ENCODE measurements around the gene ZNF367.
A peak's percentile ranks its signal among the peaks of the same experiment; 100 is the strongest.

Gene ZNF367

DNA sequence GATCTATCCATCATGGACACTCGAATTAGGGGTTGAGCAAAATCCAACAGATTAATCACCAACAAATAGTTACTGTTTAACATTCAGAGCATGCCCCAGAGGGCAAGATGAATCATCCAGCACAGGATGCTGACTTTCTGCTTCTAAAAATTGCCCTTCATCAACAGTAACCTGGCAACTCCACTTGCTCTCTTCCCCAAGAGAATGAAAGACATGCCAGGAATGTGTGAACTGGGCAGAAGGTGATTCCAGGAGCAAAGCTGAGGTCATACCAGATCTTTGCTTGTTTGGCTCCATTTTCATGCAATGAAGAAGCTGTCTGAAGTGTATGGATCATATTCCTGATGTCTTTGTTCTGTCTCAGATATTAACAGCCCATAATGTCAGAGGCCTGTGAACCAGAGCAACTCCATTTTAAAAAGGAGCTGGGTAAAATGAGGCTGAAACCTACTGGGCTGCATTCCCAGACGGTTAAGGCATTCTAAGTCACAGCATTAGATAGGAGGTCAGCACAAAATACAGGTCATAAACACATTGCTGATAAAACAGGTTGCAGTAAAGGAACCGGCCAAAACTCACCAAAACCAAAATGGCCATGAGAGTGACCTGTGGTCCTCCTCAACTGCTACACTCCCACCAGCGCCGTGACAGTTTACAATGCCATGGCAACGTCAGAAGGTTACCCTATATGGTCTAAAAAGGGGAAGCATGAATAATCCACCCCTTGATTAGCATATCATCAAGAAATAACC, 2.5 kb upstream of the ZNF367 start:
- Histone ChIP-seq H3K27ac (peak overlapping the region; percentile 91), H2AFZ (peak overlapping the region; percentile 38)
- TF ChIP-seq, protein P1, sequence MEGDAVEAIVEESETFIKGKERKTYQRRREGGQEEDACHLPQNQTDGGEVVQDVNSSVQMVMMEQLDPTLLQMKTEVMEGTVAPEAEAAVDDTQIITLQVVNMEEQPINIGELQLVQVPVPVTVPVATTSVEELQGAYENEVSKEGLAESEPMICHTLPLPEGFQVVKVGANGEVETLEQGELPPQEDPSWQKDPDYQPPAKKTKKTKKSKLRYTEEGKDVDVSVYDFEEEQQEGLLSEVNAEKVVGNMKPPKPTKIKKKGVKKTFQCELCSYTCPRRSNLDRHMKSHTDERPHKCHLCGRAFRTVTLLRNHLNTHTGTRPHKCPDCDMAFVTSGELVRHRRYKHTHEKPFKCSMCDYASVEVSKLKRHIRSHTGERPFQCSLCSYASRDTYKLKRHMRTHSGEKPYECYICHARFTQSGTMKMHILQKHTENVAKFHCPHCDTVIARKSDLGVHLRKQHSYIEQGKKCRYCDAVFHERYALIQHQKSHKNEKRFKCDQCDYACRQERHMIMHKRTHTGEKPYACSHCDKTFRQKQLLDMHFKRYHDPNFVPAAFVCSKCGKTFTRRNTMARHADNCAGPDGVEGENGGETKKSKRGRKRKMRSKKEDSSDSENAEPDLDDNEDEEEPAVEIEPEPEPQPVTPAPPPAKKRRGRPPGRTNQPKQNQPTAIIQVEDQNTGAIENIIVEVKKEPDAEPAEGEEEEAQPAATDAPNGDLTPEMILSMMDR (IDR thresholded peaks at IDR 0.05), result no peak

DNA sequence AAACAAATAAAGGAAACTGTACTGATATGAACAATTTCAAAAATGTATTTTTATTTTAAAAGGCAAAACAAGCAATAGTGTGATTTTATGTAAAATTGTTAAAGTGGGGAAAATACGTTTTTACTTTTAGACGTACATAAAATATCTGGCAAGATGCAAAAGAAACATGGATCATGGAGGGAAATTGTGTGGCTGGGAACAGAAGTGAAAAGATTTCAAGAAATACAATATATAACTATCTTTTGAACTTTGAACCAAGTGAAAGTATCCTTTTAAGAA, 1.5 kb upstream of the ZNF367 start:
- Histone ChIP-seq H2AFZ (no peak overlapping the region), H3K4me3 (ENCODE audit: low read depth, low read length) (peak overlapping the region; percentile 81), H3K27me3 (ENCODE audit: control insufficient read depth, insufficient read depth, low read length) (no peaks in the 10 kb centered on the region), H3K36me3 (ENCODE audit: control insufficient read depth, insufficient read depth, low read length) (no peaks in the 10 kb centered on the region), H3K9me3 (ENCODE audit: control insufficient read depth, low read length) (no peaks in the 10 kb centered on the region), H3K4me2 (ENCODE audit: low read length) (peak overlapping the region; percentile 97), H3K79me2 (no peaks in the 10 kb centered on the region), H3K4me1 (peaks cover 6% of the 10 kb centered on the region), H3K9ac (no peak overlapping the region), H3K27ac (peak overlapping the region; percentile 91)
- TF ChIP-seq, protein P1 (IDR thresholded peaks at IDR 0.05), result no peak

More for the DNA sequence above, 2.5 kb upstream of the ZNF367 start:
- Histone ChIP-seq H3K4me3 (ENCODE audit: low read depth, low read length) (peak overlapping the region; percentile 2), H3K9me3 (ENCODE audit: control insufficient read depth, low read length) (no peaks in the 10 kb centered on the region), H3K4me2 (ENCODE audit: low read length) (peak overlapping the region; percentile 97), H3K27me3 (ENCODE audit: control insufficient read depth, insufficient read depth, low read length) (no peaks in the 10 kb centered on the region), H3K79me2 (no peaks in the 10 kb centered on the region), H3K36me3 (ENCODE audit: control insufficient read depth, insufficient read depth, low read length) (no peaks in the 10 kb centered on the region), H3K9ac (no peak overlapping the region), H3K4me1 (peaks cover 6% of the 10 kb centered on the region)

DNA sequence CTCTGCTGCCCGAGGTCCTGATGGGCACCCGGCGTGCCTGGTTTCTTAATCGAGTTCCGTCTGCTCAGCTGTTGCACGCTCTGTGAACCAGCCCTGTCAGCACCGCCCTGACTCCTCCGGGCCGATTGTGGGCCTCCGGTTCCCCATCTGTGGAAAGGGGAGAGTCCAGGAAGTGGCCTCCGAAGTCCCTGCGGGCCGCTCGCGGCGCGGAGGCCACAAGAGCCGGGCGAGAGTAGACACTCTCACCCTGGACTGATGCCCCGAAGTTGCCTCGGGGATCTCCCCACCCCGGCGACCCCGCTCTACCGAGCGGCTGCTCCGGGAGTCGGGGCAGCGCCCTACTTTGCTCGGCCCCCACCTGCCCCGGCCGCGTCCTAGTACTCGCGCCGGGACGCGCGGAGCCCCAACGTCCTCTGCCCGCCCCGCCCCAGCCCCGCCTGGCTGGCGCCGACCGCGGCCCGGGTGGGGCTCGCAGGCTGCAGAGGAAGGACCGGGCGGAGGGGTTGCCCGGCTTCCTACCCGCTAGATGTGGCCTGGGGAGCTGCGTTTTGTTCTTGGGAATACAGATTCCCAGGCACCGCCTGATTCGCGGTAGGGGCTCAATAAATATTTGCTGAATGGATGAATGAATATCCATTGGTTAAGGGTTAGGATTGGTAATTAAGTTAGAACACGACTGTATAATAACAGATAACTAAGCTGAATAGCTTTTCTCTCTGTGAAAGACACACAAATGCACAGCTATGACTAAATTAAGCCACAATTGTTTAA, 935 bp upstream of the ZNF367 start:
- Histone ChIP-seq H3K9me3 (ENCODE audit: control insufficient read depth, low read length) (no peaks in the 10 kb centered on the region), H3K27me3 (ENCODE audit: control insufficient read depth, insufficient read depth, low read length) (no peaks in the 10 kb centered on the region), H3K4me3 (ENCODE audit: low read depth, low read length) (peak overlapping the region; percentile 81), H3K9ac (no peak overlapping the region), H2AFZ (peak overlapping the region; percentile 95), H3K36me3 (ENCODE audit: control insufficient read depth, insufficient read depth, low read length) (no peaks in the 10 kb centered on the region), H3K79me2 (no peaks in the 10 kb centered on the region), H3K27ac (peak overlapping the region; percentile 91), H3K4me1 (peaks cover 6% of the 10 kb centered on the region), H3K4me2 (ENCODE audit: low read length) (peak overlapping the region; percentile 97)
- TF ChIP-seq, protein P1 (IDR thresholded peaks at IDR 0.05), result no peak

DNA sequence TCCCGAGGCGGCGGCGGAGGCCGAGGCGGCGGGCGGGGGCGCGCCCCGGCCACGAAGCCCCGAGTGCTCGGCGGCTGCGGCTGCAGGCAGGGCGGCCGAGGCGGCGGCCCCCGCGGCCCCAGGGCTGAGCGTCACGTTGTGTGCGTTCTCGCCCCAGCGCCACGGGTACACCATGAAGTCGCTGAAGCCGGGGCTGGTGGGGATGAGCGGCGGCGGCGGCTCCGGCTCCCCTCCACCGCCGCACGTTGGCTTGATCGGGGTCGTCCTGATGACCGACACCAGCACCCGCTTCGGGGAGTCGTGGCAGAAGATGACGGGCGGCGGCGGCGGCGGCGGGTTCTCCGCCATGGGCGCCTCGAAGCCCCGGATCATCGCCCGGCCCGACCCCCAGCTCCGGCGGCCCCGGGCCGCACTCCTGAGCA, 498 bp downstream of the ZNF367 start:
- TF ChIP-seq, protein P1 (IDR thresholded peaks at IDR 0.05), result no peak

More for the DNA sequence above, 498 bp downstream of the ZNF367 start:
- Histone ChIP-seq H3K79me2 (no peaks in the 10 kb centered on the region), H3K27me3 (ENCODE audit: control insufficient read depth, insufficient read depth, low read length) (no peaks in the 10 kb centered on the region), H2AFZ (peak overlapping the region; percentile 95), H3K4me2 (ENCODE audit: low read length) (peak overlapping the region; percentile 93), H3K9ac (no peak overlapping the region), H3K9me3 (ENCODE audit: control insufficient read depth, low read length) (no peaks in the 10 kb centered on the region), H3K4me1 (peaks cover 6% of the 10 kb centered on the region), H3K27ac (peak overlapping the region; percentile 60), H3K36me3 (ENCODE audit: control insufficient read depth, insufficient read depth, low read length) (no peaks in the 10 kb centered on the region), H3K4me3 (ENCODE audit: low read depth, low read length) (peak overlapping the region; percentile 81)

Measured in parathyroid adenoma (tissue), 2 donors.